HG03342 (cell line): ENCODE results near the gene ANKRD13D.
"Not testable (repeated sequence)": the region's sequence is repeated elsewhere in the genome, so short reads cannot be mapped to it uniquely, and the experiment has no call there.

Source experiments
- ATAC-seq: cut with Tn5 transposase; IDR thresholded peaks from one replicate; pipeline ENCODE4 v1.9.1; 2021; ENCODE audit warnings: mild to moderate bottlenecking, moderate library complexity; ENCODE audit not compliant: unreplicated experiment

Gene ANKRD13D

DNA sequence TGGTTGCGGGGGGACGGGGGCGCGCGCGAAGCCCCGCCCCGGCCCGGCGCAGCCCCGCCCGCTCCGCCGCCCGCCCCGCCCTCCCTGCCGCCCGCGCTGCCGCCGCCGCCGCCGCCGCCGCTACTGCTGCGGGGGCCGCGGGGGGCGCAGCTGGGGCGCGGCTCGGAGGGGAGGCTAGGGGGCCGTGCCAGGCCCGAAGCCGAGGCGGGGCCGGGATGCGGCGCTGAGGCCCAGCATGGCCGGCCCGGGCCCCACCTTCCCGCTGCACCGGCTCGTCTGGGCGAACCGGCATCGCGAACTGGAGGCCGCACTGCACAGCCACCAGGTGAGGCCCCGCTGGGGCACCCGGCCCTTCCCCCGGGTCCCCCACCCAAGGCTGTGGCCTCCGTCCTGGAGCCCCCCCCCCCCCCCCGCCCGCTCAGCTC, at the start of gene ANKRD13D:
TSS of gene ANKRD13D (plus strand) at position 78 of the 425 bp plus-strand sequence. CDS start at position 236, 158 bp downstream.
- peak; percentile 47 for ATAC-seq

DNA sequence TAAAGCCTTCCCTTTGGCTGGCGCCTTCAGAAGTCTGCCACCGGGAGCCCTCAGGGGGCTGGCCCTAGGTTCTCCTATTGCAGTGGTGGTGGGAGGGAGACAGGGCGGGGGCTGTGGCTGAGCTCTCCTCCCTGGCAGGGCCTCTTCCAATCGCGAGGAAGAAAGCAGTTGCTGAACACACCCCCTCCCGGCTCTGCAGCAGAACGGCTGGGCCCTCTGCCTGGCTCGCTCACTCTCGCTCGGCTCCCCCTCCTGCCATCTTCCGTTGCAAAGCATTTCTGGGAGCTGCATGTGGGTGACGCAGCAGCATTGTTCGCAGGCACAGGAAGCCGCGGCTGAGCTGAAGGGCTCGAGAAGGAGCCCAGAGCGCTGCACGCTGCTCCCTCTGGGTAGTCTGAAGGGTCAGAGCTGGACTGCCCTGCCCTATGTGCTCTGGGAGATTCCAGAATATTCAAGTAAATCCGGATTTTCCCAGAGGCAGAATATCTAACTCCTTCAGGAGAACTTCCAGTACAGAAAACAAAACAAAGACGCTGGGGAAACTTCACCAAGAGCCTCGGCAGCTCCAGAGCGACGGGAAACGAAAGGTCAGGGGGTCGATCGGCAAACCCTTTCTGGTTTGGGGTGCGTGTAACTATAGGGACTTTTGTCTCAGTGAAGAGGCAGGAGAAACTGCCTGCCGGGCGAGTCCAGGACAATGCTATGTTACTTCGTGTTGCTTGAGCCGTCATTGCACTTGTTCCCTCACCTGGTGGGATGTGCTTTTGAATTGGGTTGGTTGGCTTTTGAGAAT, 49.1 kb upstream of the ANKRD13D start:
- peak; percentile 84 for ATAC-seq

DNA sequence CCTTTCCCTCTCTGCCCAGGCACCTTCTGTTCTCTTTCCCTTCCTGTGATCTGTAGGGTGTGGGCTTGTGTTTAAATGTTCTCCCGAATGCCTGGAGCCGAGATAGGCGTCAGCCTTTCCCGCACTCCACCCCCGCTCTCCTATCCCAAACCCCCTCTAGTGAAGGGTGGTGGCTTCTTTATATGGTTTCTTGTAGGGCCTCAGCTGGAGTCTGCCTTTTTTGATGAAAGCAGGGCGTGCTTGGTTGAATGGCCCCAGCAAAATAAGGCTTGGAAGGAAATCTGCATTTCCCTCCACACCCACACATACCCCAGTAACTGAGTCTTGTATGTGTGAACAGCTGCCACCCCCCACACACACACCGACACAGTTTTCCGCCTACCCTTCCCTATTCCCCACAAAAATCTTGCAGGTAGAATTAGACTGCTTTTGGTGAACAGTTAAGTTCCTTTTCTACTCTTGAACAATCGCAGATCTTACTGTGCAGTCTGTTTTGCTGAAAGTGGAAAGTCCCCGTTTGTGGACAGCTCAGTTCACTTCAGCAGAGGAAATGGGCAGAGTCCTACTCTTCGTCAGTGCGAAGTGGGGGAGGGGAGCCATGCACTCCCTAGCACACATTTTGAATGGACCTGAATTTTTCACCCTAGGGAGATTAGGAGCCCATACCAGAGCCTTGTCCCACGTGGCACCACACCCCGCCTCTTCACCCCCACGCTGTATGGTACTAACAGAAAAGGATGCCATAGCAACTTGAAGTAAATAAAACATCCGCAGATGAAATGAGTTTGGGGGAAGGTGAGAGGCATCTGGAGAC, 48.3 kb upstream of the ANKRD13D start:
- peak; percentile 27 for ATAC-seq

DNA sequence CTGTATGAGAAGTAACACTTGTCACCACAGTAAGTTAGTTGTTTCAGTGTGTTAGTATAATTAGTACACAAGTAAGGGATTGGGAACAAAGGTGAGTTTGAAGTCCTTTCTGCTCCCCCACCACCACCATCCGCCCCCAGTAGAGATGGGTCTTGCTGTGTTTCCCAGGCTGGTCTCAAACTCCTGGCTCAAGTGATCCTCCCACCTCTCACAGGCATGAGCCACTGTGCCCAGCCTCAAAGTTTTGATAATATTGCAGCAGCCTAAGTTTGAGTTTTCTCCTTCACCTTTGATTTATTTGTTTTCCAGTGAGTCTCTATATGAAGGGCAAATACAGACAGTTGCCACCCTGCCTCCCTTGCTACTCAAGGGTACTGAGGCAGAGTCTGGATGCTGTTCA, 46.6 kb upstream of the ANKRD13D start:
- ATAC-seq = no peak

DNA sequence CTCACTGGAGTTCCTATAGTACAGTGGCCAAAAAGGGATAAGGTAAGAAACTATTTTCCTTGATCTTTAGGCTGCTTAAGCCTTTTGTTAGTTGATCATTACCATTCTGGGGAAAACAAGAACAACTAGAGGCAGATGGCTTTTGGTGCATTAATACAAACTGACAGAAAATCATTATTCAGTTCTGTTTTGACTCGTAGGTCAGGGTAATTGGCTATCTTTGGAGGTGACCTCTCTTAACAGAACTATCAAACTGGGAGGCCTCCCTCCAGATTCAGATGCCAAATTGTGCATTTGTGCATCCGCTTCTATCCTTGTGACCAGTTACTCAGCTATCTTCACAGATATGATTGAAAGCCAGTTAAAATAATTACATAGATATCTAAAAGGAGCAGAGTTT, 46.1 kb upstream of the ANKRD13D start:
- no peak for ATAC-seq

DNA sequence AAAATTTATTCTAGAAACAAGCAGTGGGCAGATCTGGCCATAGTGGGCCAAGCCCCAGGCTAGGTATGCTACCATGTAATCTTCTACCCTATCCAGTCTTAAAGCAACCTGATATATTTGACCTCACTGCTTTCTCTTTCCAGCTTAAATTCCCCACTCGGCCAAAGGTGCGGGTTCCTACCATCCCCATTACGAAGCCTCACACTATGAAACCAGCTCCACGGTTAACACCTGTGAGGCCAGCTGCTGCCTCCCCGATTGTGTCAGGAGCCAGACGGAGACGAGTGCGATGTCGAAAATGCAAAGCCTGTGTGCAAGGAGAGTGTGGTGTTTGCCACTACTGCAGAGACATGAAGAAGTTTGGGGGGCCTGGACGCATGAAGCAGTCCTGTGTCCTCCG, 44.1 kb upstream of the ANKRD13D start:
- no peak for ATAC-seq

DNA sequence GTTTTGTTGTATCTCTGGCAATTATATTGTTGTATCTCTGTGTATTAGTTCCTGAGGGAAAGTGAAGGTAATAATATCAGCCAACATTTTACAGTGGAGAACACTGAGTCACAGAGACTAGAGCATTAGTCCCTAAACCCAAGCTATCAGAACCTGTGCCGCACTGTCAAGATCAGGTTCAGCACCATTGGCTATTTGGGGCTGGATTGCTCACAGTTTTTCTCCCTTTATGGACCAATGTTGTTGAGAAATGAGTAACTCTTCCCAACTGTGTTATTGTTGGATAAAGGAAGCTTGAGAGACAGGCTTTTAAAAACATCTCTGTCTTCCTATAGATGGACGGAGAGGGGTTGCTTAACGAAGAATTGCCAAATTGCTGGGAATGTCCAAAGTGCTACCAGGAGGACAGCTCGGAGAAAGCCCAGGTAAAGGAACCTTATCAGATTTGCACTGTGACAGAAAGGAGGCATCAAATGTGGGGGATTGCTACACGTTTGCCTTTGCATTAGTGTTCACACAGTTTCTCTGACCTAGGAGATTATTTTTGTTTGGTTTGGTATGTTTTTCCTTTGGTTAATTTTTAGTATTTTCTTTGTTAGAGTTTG, 41.1 kb upstream of the ANKRD13D start:
- no peak for ATAC-seq

DNA sequence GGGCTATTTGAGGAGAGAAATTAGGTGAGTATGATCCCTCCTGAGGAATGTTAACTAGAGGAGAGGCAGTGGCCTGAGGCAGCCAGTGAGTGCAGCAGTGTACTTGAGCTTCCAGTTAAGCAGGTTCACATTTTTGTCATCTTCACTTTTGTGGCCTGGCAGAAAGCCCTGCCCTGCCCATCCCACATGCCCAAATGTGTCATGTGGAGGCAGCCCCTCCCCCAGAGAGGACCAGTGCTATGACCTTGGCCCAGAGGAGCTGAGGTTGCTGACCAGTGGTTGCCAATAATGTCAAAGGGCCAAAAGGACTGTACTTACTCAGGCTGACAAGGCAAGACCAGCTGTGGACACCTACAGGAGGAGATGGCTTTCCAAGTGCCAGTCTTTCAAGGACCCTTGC, 40.5 kb upstream of the ANKRD13D start:
- ATAC-seq = no peak

DNA sequence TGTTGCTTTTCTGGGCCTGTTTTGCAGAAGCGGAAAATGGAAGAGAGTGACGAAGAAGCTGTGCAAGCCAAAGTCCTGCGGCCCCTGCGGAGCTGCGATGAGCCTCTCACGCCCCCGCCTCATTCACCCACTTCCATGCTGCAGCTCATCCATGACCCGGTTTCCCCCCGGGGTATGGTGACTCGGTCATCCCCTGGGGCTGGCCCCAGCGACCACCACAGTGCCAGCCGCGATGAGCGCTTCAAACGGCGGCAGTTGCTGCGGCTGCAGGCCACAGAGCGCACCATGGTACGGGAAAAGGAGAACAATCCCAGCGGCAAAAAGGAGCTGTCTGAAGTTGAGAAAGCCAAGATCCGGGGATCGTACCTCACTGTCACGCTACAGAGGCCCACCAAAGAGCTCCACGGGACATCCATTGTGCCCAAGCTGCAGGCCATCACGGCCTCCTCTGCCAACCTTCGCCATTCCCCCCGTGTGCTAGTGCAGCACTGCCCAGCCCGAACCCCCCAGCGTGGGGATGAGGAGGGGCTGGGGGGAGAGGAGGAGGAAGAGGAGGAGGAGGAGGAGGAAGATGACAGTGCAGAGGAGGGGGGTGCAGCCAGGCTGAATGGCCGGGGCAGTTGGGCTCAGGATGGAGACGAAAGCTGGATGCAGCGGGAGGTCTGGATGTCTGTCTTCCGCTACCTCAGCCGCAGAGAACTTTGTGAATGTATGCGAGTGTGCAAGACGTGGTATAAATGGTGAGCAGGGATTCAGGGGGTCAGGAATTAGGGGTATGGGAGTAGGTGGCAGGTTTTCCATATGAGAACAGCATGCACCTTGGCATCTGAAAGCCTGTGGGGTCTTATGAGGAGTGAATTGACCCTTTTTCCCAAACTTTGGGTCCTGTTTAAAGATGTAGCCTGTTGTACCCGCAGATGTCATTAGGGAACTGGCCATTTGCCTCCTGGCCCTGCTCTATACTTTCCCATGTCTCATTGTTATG, 38.8 kb upstream of the ANKRD13D start:
- ATAC-seq = no peak

DNA sequence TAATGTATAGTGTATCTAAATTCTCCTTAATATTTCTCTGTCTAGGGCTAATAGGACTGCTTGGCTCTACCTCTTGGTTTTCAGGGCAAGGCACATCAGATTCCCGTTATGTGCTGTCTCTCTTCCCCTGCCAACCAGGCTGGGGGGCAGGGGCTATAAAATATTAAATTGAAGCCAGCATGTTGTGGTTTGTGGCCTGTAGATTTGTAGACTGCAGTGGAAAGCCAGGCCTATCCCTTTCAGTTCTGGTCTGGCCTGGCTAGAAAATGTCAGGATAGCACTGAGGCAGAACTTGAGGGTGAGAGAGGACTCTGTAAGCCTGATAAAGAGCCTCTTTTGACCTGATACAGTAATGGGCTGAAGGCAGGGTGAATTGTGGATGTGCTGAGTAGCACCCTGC, 37.3 kb upstream of the ANKRD13D start:
- no peak for ATAC-seq

DNA sequence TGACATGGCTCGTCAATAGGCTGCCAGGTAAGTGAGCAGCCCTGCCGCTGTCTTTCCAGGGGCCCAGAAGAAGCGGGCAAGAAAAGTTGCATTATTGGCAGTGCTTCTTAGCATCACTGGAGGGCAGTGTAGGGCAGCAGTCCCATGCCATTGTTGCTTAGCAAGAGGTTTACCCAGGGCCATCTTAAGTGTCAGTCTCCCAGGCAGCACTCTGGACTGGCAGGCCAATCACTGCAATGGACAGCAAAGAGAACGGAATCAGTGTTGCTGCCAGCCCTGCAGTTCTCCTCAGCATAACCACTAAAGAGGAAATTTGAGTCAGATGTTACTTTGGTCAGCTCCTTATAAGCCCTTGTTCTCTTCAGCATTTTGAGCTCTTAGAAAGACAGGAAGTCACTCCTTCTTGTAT, 36.3 kb upstream of the ANKRD13D start:
- no peak for ATAC-seq

DNA sequence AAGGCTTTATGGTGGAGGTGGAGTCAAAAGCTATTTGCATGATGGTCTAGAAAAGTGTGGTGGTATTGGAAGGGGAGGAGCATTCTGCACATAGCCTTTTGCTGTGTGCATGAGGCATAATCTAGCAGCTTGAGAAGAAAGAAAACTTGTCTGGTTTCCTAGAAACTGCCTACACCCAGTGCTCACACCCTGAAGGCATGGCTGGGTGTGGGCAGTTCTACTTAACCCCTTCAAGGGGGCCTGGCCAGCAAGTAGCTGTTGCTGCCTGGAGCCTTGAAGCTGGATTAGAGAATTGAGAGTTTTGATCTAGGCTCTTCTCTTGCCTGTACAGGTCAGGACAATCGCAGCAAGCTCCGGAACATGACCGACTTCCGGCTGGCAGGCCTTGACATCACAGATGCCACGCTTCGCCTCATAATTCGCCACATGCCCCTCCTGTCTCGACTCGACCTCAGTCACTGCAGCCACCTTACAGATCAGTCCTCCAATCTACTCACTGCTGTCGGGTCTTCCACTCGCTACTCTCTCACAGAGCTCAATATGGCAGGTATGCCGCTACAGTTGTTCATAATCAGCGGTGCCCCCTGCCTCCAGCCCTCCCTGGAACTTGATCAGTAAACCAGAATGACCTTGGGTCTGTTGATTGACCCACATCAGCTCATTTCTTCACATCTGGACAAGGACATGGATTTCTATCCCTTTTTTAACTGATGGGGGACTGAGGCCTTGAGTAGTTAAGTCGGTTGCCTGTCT, 35.1 kb upstream of the ANKRD13D start:
- no peak for ATAC-seq

DNA sequence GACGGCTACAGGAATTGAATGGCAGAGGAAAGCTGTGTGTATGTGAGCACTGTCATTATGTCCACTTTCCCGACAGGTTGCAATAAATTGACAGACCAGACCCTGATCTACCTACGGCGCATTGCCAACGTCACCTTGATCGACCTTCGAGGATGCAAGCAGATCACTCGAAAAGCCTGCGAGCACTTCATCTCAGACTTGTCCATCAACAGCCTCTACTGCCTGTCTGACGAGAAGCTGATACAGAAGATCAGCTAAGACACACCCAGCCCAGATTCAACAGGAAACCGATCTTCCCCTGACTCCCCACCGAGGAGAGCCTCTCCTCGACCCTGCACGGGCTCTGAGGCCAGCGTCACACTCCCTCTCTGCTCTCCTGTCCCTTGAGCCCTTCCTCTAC, 34.3 kb upstream of the ANKRD13D start:
- no peak for ATAC-seq

DNA sequence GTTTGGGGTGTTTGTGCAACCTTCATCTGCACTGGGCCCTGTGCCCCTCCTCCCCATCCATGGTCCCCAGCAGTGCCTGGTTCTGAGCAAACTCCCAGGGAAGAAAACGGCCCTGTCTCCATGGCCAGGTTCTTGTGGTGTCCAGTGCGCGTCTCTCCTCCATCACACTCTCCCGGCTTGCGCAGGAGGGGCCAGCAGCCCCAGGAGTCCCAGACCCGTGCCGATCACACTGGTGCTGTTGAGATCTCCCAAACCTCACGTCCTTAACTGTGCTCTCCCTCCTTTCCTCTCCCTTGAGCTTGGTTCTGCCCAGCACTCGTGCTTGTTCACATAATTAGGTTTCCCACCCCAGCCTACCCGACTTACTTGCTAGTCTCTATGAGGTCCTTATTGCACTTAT, 33.8 kb upstream of the ANKRD13D start:
- ATAC-seq = no peak

DNA sequence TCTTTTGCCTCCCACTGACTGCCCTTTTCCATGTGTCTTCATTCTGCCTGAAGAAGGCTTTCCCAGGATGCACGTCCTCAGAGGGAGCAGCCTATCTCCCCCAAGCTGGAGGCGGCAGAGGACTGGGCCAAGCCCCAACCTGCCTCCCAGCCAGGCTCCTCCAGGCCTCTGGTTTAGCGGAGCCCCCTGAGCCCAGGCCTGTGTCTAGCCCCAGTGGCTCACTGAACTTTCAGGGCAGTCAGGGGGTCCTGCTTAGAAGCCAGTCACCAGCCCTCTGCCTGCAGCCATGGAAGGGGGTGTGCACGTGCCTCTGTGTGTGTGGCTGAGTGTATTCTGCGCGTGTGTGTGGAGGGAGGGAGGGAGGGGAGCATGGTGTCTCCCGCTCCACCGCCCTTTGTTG, 33.2 kb upstream of the ANKRD13D start:
- no peak for ATAC-seq

DNA sequence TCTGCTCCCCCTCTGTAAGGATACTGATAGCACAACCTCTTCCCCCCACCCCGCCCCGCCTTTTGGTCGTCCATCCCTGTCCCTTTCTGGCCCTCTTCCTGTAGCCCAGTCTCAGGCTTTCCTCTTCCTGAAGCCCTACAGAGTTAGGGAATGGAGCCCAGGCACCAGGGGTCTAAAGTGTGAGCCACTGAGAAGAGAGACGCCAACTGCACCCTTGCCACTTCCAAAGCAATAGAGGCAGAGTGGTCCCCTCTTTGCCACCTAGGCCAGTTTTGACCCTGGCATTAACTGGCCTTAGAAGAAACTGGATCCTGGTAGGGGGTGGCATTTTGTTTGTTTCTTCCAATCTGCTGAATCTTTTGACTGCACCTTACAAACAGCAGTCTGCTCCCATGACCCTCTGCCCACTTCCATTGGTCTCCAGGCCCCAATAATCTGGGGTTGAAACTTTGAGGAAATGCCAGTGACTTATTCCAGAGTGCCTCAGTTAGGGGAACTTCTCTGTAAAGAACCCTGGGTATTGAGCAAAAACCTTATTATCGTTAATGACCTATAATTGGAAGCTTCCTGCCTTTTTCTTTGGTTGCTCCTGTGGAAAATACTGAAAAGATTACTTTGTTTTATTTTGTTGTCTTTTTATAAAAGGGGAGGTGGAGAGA, 32.5 kb upstream of the ANKRD13D start:
- no peak for ATAC-seq

DNA sequence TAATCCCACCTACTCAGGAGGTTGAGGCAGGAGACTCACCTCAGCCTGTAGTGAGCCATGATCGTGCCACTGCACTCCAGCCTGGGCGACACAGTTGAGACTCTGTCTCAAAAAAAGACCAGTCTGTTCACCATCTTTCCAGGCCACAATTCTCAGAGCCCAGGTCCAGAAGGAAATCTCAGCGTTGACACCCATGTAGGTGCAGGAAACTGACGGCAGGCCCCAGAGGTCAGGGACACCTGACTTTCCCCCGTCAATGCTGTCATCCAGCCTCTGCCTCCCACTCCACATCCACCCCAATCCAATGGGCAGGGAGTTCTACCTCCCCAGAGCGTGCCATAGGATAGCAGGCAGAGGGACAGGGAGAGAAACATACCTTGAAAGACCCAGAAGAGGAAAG, 28.7 kb upstream of the ANKRD13D start:
- no peak for ATAC-seq

DNA sequence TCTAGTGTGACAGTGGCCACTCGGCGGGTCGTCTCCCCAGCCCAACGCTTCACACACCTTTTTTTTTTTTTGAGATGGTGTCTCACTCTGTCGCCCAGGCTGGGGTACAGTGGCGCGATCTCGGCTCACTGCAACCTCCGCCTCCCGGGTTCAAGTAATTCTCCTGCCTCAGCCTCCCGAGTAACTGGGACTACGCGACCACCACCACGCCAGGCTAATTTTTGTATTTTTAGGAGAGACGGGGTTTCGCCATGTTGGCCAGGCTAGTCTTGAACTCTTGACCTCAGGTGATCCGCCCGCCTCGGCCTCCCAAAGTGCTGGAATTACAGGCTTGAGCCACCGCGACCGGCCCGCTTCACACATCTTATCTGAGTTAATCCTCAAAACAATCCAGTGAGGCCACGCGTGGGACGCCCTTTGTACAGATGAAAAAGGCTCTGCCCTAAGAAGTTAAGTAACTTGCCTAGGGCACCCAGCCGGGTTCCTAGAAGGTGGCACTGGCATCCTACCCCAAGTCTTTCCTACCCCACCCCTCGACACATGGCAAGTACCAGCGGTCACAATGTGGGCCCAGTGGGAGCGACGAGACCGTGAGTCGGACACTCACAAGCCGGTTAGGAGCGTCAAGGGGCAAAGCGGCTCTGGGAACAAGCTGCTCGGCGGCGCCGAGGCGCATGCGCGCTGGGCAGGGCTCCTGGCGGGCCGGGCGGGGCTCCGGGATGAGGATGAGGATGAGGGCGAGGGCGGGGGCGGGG, 28.0 kb upstream of the ANKRD13D start:
- not testable (repeated sequence) for ATAC-seq

DNA sequence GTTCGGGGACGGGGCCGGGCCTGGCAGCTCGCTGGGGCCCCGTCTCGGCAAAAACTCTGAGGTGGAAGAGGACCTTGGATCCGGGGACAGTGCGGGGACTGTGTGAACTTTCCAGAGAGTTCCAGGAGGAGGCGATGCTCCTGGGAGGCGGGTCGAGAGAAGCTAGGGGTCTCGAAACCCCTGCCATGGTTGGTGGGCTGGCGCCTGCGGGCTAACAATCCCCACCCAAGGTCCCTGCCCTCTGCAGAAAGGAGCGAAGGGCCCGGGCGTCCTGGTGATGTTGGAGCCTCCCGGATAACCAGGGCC, 27.5 kb upstream of the ANKRD13D start:
- no peak for ATAC-seq
